Ishikawa (cell line): Measurements from ENCODE around the gene PRKCB.

Experiments used
- CEBPB ChIP-seq: IDR thresholded peaks from 2 replicates; pipeline ENCODE4 v1.6.1; 2012
- CREB1 ChIP-seq: IDR thresholded peaks from 2 replicates; pipeline ENCODE4 v1.6.1; 2012; ENCODE audit warnings: low read depth
- EGR1 ChIP-seq: IDR thresholded peaks from 2 replicates; pipeline ENCODE4 v1.6.1; 2012
- EP300 ChIP-seq: IDR thresholded peaks from 2 replicates; pipeline ENCODE4 v1.6.1; 2012; ENCODE audit warnings: borderline replicate concordance
- FOXM1 ChIP-seq: IDR thresholded peaks from 2 replicates; pipeline ENCODE4 v1.6.1; 2012; ENCODE audit warnings: low read depth, borderline replicate concordance
- NFIC ChIP-seq: IDR thresholded peaks from 2 replicates; pipeline ENCODE4 v1.6.1; 2012
- RAD21 ChIP-seq: IDR thresholded peaks from 2 replicates; pipeline ENCODE4 v1.6.1; 2012; ENCODE audit warnings: low read depth
- REST ChIP-seq: IDR thresholded peaks from 2 replicates; pipeline ENCODE4 v1.6.1; 2012; ENCODE audit warnings: low read depth, mild to moderate bottlenecking
- TAF1 ChIP-seq: IDR thresholded peaks from 2 replicates; pipeline ENCODE4 v1.6.1; 2012; ENCODE audit warnings: low read depth, mild to moderate bottlenecking
- TCF12 ChIP-seq: IDR thresholded peaks from 2 replicates; pipeline ENCODE4 v1.6.1; 2012; ENCODE audit warnings: low read depth
- TEAD4 ChIP-seq: IDR thresholded peaks from 2 replicates; pipeline ENCODE4 v1.6.1; 2012
- YY1 ChIP-seq: IDR thresholded peaks from 2 replicates; pipeline ENCODE4 v1.6.1; 2012; ENCODE audit warnings: low read depth
- ZBTB7A ChIP-seq: IDR thresholded peaks from 2 replicates; pipeline ENCODE4 v1.6.1; 2012; ENCODE audit warnings: low read depth
- TF ChIP-seq, protein P1 (sequence below): IDR thresholded peaks from 2 replicates; pipeline ENCODE4 v1.6.1; 2012
- TF ChIP-seq, protein P2 (sequence below): IDR thresholded peaks from 2 replicates; pipeline ENCODE4 v1.6.1; 2012

The PRKCB gene

DNA sequence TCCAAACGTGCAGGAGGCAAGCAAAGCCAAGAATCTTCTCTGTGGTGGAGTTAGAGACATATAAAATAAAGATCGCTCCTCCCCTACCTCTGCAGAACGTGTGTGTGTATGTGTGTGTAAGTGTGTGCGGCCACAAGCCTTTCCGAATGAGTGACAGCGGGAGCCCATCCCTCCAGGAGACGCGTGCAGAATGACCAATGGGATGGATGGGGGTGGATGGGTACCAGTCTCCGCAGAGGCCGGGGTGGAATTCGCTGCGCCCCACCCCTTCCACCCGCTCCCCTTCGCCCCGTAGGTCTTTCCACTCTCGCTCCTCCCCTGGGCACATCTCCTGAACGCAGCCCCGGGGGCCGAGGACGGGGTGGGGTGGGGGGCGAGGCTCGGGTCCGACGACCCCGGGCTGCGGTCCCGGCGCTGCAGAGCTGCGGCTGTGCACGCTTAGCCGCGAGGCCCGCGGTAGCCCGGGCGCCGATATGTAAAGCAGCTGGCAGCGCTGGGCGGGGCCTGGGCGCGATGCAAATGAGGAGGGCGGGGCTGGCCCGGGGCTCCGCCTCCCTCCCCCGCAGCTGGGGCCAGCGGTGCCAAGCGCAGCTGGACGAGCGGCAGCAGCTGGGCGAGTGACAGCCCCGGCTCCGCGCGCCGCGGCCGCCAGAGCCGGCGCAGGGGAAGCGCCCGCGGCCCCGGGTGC, at the start of gene PRKCB:
TSS of gene PRKCB (plus strand) at position 594 of the 688 bp plus-strand sequence.
- peak; percentile 75 for TF ChIP-seq EGR1
- TF ChIP-seq CREB1, result no peak
- no peak for TF ChIP-seq FOXM1
- TF ChIP-seq TCF12, result no peak
- no peak for TF ChIP-seq TAF1
- no peak for TF ChIP-seq RAD21

DNA sequence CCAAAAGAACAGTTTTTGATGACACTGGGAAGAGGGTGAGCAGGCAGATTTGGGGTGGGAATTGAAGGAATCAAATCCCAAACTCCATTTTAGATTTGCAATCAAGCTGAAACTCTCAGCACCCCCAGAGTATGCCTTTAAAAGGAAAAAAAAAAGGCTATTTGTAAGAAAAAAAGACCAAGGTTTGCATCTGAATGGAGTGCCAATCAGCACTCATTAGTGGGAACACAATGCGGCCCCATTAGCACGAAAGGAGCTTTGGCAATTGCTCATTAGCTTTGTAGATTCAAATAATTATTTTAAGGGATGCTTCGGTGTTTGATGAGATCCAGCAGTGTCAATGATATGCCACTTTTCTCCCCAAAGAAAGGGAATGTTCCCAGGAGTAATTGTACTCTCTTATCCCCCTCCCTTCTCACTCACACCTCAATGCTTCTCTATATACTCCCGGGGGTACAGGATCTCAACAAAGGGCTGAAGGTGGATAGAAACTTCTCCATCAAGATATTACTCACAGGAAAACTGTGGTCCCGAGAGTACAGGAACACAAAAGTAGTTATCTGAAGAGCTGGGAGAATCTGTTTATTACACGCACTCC, 48.7 kb upstream of the PRKCB start:
- TF ChIP-seq TAF1, result no peak
- no peak for TF ChIP-seq TEAD4
- TF ChIP-seq YY1, result no peak
- TF ChIP-seq, protein P1, sequence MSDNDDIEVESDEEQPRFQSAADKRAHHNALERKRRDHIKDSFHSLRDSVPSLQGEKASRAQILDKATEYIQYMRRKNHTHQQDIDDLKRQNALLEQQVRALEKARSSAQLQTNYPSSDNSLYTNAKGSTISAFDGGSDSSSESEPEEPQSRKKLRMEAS, result no peak
- TF ChIP-seq FOXM1, result no peak
- TF ChIP-seq, protein P2, sequence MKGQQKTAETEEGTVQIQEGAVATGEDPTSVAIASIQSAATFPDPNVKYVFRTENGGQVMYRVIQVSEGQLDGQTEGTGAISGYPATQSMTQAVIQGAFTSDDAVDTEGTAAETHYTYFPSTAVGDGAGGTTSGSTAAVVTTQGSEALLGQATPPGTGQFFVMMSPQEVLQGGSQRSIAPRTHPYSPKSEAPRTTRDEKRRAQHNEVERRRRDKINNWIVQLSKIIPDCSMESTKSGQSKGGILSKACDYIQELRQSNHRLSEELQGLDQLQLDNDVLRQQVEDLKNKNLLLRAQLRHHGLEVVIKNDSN, result no peak
- TF ChIP-seq CEBPB, result no peak
- no peak for TF ChIP-seq TCF12
- no peak for TF ChIP-seq REST
- TF ChIP-seq RAD21, result no peak
- no peak for TF ChIP-seq CREB1
- no peak for TF ChIP-seq EP300
- TF ChIP-seq EGR1, result no peak
- no peak for TF ChIP-seq ZBTB7A
- TF ChIP-seq NFIC, result no peak

DNA sequence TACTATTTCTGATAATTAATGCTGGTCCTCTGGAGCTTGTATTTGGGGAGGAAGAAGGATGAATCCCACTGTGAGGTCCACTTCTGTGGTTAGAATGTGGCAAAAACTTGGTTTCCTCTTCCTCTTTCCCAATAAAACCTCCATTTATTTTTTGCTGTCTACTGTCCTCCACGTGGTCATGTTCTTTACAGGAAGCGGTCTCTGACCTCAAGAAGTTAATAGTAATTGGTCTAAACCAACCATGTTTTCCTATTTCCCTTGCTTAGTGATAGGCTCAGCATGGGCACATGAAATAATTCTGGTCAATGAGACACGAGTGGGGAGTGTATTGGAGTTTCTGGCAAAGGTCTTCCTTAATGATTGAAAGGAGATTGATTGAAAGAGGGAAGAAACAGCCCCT, 47.1 kb upstream of the PRKCB start:
- TF ChIP-seq ZBTB7A, result no peak
- TF ChIP-seq, protein P2, result no peak
- no peak for TF ChIP-seq CREB1
- TF ChIP-seq NFIC, result no peak
- no peak for TF ChIP-seq REST
- no peak for TF ChIP-seq EGR1
- TF ChIP-seq TEAD4, result no peak

DNA sequence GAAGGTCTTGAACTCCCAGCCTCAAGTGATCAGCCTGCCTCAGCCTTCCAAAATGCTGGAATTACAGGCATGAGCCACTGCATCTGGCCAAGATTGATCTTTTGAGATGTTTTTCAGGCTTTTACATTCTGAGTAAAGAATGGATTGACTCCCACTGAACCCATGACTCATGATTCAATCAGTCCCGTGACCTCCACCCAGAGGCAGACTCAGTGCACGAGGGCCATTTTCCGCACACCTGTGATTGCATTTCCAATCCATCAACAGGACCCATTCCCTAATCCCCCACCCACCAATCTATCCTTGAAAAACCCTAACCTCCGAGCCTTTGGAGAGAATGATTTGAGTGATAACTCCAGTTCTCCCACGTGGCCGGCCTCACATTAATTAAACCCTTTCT, 40.4 kb upstream of the PRKCB start:
- TF ChIP-seq TAF1, result no peak
- no peak for TF ChIP-seq ZBTB7A
- TF ChIP-seq RAD21, result no peak
- no peak for TF ChIP-seq TEAD4
- TF ChIP-seq CREB1, result no peak
- TF ChIP-seq CEBPB, result no peak
- no peak for TF ChIP-seq EP300
- no peak for TF ChIP-seq YY1
- TF ChIP-seq FOXM1, result no peak
- TF ChIP-seq REST, result no peak
- TF ChIP-seq, protein P1, result no peak
- no peak for TF ChIP-seq NFIC
- no peak for TF ChIP-seq EGR1
- TF ChIP-seq, protein P2, result no peak
- no peak for TF ChIP-seq TCF12
